GM21825 (cell line): ENCODE measurements around the gene STMND1.
"Not testable (repeated sequence)": the region's sequence is repeated elsewhere in the genome, so short reads cannot be mapped to it uniquely, and the experiment has no call there.

Source experiments
- ATAC-seq: cut with Tn5 transposase; IDR thresholded peaks from one replicate; pipeline ENCODE4 v1.9.1; 2021; ENCODE audit warnings: mild to moderate bottlenecking, moderate library complexity; ENCODE audit not compliant: unreplicated experiment

STMND1 gene

GRCh38 chr6:17101422-17102257, at the start of gene STMND1:
STMND1 (plus strand) TSS chr6:17102050; CDS start chr6:17102258, 208 bp downstream.
- ATAC-seq: no peak

- ATAC-seq: no peak
Measured at GRCh38 chr6:17054647-17055046, 47.2 kb upstream of the STMND1 start.

GRCh38 chr6:17057322-17057721, 44.5 kb upstream of the STMND1 start:
- no peak for ATAC-seq

- ATAC-seq: no peak
Measured at GRCh38 chr6:17058550-17058949, 43.3 kb upstream of the STMND1 start.

DNA sequence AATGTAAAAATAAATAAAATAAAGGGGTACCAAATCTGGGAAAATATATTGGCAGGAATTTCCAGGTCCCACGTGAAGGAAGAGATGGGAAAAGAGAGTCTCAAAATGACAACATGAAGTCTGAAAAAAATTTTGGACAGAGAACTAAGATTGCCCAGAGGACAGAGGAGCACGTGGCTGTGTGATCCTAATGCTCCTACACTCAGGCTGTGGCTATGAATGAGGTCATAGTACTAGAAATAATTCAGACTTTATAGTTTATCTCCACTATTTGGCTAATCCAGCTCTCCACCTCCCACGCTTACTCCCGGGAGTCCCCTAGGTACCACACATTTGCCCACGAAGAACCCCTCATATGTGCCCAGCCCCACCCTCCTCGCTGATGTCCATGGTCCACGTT, 42.8 kb upstream of the STMND1 start:
- ATAC-seq: no peak

- ATAC-seq: no peak
Measured at GRCh38 chr6:17059850-17060249, 42.0 kb upstream of the STMND1 start.

GRCh38 chr6:17061097-17061496, 40.8 kb upstream of the STMND1 start:
- no peak for ATAC-seq

- ATAC-seq: no peak
Measured at GRCh38 chr6:17062871-17063440, 38.9 kb upstream of the STMND1 start.

- ATAC-seq: no peak
Measured at GRCh38 chr6:17064975-17065374, 36.9 kb upstream of the STMND1 start.

DNA sequence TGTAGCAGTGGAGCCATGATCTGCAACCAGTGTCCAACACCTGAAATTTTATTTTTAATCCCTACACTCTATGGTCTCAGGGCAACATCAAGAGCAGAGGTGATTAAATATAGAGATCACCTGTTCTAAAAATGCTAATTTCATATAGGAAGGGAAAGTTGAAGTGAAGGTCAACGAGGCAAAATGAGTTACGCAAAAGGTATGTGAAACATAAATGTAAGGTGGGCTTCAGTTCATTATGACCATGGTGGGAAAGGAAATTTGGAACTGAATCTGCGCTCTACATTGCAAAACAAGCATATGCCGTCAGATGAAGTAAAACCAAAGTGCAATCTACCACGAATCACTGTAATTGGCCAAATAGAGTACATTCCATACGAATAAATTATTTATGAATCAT, 35.2 kb upstream of the STMND1 start:
- ATAC-seq: no peak

GRCh38 chr6:17068972-17069371, 32.9 kb upstream of the STMND1 start:
- ATAC-seq: not testable (repeated sequence)

- ATAC-seq: not testable (repeated sequence)
Measured at GRCh38 chr6:17070400-17070799, 31.4 kb upstream of the STMND1 start.

DNA sequence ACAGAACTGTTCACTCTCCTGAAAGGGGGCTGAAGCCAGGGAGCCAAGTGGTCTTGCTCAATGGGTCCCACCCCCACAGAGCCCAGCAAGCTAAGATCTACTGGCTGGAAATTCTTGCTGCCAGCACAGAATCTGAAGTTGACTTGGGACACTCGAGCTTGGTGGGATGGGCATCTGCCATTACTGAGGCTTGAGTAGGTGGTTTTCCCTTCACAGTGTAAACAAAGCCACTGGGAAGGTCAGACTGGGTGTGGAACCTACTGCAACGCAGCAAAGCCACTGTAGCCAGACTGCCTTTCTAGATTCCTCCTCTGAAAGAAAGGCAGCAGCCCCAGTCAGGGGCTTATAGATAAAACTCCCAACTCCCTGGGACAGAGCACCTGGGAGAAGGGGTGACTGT, 28.3 kb upstream of the STMND1 start:
- not testable (repeated sequence) for ATAC-seq

GRCh38 chr6:17081273-17081672, 20.6 kb upstream of the STMND1 start:
- ATAC-seq: no peak

DNA sequence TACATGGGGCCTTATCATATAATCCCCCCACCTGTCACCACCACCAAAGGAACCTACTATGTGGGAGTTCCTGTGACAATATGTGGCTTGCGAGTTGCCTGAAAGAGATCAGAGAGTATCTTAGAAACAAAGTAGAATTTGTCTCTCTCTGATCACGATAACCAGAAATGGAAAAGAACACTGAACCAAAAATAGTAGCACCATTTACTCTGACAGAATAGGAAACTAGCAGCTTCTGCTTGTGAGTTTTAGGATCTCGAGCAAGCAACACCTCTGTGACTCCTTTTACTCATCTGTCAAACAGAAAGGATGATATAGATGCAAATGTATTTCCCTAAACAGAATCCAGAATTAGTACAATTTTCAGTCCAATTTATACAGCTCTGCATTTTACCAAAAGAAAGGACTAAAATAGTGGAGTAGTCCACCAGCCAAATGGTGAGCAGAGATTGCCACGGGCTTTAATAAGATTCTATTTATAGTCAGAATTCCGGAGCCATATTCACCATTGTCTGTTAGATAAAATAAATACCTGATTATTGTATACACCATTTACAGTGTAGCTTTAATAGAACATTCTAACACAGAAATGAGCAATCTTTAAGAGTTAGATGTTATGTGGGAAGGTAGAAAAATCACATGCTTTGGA, 19.9 kb upstream of the STMND1 start:
- ATAC-seq: no peak

DNA sequence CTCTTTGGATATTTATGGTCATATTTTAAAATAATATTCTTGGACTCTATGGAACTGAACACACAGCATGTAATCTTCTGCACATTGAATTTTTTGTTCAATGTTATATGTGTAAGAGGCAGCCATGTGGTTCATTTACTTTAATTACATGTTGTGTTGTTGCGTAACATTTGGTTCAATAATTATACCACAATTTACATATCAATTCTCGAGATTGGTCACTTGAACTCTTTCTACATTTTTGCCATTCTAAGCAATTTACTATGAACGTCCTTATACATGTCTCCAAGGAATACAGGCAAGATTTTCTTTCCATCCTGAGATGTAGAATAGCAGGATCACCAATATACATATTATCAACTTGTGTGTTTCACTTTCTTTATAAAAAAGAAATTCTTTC, 18.5 kb upstream of the STMND1 start:
- ATAC-seq: no peak

- no peak for ATAC-seq
Measured at GRCh38 chr6:17086469-17086868, 15.4 kb upstream of the STMND1 start.

GRCh38 chr6:17088091-17088611, 13.7 kb upstream of the STMND1 start:
- no peak for ATAC-seq

DNA sequence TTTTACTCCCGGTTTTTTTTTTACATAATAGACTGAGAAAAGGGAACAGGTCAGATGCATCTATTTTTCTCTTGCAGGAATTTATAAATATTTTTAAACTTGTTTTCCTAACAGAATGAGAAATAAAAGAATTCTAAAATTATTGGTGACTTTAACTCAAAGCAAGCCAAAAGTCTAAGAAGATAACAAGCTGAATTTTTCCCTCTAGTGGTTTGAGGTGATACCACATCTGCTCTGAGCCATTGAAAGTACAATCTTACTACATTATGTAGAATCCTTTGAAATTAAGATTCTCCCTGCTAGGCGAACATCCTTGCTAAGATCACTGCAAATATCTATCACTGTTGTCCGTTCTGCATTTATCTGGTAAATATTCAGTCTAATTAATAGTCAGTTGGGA, 10.7 kb upstream of the STMND1 start:
- no peak for ATAC-seq

DNA sequence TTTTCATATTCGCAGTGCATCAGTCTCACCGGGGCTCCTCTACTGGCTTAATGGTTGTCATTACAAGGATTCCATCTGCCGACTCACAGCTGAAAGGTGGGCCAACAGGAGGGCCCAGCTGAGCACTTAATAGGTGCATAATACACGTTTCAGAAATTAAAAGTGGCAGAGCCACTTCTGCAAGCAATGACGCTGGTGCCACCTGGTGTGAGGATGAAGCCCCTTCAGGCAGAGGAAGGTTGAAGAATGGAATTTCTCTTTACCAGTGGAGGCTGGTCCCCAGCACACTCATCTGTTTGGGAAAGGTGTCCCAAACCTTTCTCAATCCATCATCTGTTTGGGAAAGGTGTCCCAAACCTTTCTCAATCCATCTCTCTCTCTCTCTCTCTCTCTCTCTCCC, 8.2 kb upstream of the STMND1 start:
- ATAC-seq: no peak

- ATAC-seq: no peak
Measured at GRCh38 chr6:17096096-17096495, 5.8 kb upstream of the STMND1 start.

DNA sequence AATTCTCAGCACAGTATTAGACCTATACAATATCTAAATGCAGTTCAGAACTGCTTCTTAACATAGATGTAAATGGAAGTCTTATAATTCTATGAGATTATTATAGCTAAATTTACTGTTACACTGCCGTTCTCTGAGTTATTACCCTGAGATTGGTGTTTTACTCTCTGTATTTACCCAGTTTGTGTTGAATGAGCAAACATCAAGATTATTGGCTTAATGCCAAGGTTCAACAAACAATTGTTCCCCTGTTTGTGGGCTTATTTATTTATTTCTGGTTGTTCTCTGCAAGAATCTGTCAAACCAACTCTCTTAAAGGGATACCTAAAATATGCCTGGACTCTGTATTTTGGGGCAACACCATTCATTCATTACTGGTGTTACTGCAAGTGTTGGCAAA, 5.2 kb upstream of the STMND1 start:
- no peak for ATAC-seq
